Hindlimb muscle (tissue), 1 donor: ENCODE data around the gene UPK2. TPM values are rescaled to one million over a fixed set of nuclear protein-coding genes. Genes with fewer than 3 reads are reported as not detected.
"Not testable (repeated sequence)": the region's sequence is repeated elsewhere in the genome, so short reads cannot be mapped to it uniquely, and the experiment has no call there.

Source experiments
- DNase-seq: peaks from one replicate; pipeline ENCODE4 v3.0.0-alpha.2; 2013
- polyA plus RNA-seq: library from polyadenylated mRNA; unstranded; fragments of 120-200 nt; gene quantifications from one replicate; pipeline ENCODE4 v1.2.1, GENCODE V29; 2013; ENCODE audit not compliant: insufficient read length

Gene UPK2
- polyA plus RNA-seq, 1 donor: 1.2 TPM

- no peak for DNase-seq
These were observed 16.6 kb upstream of the UPK2 start for GRCh38 chr11:118939404-118939915.

- no peak for DNase-seq
These were observed 16.0 kb upstream of the UPK2 start for GRCh38 chr11:118939953-118940598.

GRCh38 chr11:118947091-118947490 is 9.0 kb upstream of the UPK2 start:
- DNase-seq: no peak

DNA sequence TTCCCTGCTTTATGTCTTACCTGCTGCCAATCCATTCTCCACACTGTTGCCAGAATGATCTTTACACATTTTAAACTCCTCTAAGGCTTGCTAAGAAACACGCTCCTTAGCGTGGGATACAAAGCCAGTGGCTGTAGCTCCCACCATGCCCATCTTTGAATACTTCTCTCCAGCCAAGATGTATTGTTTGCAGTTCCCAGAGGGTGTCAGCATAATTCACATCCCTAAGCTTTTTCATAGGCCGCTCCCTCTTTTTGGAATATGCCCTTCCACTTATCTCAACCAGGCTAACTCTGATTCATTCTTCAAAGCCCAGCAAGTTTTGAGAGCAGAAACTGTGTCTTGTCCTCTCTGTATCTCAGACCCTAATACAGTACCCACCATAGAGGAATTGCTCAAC is 8.1 kb upstream of the UPK2 start:
- no peak for DNase-seq

DNA sequence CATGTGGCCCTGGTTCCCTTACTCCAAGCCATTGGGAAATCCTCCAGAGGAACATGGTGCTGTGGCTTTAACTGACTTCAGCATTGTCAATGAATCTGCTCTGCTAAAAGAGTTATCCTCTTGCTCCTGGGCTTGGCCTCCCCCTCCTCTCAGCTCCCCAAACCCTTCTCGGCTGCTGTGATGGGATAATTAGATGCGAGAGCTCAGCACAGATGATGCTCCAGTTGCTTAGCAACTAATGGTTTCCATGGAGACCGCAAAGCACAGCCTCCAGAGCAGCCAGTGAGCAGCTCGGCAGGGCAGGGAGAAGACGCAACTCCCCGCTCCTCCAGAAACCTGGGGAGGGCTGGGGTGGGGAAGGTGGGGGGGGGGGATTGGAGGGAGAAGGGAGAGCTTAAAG is 2.8 kb upstream of the UPK2 start:
- DNase-seq: no peak

- not testable (repeated sequence) for DNase-seq
These were observed 2.1 kb upstream of the UPK2 start for GRCh38 chr11:118953976-118954375.

DNA sequence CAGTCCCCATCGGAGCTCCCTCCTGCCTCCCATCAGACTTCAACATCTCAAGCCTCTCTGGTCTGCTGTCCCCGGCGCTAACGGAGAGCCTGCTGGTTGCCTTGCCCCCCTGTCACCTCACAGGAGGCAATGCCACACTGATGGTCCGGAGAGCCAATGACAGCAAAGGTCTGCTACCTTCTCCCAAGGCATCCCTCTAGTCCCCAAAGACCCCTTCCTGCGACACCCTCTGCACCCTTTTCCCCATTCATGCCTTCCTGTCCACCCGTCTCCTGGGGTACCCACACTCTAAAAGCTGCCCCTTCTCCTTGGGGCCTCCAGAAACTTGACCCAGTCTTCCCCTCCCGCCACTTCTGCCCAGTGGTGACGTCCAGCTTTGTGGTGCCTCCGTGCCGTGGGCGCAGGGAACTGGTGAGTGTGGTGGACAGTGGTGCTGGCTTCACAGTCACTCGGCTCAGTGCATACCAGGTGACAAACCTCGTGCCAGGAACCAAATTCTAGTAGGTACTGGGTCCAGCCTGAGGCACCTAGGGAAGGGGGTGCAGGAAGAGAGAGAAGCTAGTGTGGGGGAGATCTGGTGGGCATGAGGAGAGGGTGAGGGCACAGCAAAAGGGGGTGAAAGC is 860 bp downstream of the UPK2 start:
- DNase-seq: no peak

DNA sequence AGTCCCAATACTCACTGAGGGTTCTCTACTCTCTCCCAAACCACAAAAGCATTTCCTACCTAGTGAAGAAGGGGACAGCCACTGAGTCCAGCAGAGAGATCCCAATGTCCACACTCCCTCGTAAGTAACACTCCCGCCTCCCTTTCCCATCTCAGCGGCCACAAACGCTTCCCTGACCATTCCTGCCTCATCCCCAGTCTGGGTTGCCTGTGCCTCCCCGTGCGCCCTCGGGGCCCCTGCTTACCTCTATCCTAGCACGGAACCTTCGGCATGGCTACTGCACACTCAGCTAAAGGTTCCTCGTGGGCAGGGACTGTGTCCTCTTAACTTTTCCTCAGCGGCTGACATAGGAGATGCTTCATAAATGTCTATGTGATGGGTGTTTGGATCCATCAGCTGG is 1.5 kb downstream of the UPK2 start:
- no peak for DNase-seq

- no peak for DNase-seq
These were observed 1.9 kb downstream of the UPK2 start for GRCh38 chr11:118957968-118958367.

DNA sequence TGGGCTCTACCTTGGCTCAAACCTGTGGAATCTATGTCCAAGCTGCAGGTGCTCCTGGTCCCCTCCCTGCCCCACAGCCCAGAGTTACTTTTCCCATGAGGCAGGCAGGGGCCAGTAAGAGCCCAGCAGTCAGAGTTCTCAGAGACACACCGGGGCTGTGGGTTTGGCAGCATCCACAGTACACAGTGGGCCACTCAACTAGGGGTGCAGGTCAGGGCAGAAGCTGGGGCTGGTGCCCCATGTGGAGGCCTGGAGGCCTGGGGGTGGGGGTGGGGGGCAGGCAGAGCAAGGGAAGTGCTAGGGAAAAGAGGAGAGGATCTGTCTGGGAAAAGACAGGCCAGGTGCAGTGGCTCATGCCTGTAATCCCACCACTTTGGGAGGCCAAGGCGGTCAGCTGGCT is 2.5 kb downstream of the UPK2 start:
- no peak for DNase-seq

GRCh38 chr11:118961189-118961588 is 5.1 kb downstream of the UPK2 start:
- no peak for DNase-seq

DNA sequence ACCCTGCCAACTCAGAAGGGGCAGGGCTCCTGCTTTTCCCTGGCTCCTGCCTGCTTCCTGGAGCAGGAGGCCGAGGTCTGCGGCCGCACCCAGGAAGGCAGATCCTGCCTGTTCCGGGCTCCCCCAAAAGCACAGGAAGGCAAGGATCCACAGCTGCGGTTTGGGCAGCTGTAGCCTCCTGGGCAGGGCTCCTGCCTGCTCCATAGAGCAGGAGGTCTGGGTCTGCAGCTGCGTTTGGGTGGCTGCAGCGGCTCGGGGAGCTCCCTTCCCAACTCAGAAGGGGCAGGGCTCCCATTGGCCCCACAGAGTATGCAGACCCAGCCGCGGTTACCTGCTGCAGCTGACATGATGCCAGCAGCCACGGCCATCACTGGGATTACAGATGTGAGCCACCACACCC is 5.5 kb downstream of the UPK2 start:
- DNase-seq: no peak

DNA sequence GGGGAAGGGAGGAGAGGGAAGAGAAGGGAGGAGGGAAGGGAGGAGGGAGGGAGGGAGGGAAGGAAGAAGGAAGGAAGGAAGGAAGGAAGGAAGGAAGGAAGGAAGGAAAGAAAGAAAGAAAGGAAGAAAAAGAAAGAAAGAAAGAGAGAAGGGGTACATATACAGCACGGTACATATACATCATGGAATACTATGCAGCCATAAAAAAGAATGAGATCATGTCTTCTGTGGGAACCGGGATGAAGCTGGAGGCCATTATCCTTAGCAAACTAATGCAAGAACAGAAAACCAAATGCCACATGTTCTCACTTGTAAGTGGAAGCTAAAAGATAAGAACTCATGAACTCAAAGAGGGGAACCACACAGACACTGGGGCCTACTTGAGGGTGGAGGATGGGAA is 13.4 kb downstream of the UPK2 start:
- DNase-seq: not testable (repeated sequence)

DNA sequence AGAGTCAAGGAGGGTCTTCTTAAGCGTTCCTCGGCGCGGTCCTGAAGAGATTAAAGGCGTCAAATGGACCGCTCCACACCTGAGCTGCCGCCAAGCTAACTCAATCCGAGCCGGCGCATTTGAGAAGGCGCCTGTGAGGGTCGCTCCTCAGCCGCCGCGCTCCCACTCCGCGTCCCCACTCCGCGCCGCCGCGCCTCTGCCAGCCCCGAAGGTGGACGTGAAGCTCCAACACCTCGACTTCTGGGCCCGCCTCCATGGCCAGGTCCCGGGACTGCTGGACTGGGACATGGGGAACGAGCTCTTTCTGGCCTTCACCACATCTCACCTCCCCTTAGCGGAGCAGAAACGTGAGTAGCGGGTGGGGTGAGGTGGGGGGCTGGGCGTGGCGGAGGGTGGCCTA is 15.5 kb downstream of the UPK2 start, which contains the start of gene FOXR1:
TSS of gene FOXR1 (plus strand) at position 116 of the 400 bp plus-strand sequence. CDS start at position 287, 171 bp downstream.
- no peak for DNase-seq

- DNase-seq: no peak
These were observed 17.9 kb downstream of the UPK2 start for GRCh38 chr11:118973985-118974384.

DNA sequence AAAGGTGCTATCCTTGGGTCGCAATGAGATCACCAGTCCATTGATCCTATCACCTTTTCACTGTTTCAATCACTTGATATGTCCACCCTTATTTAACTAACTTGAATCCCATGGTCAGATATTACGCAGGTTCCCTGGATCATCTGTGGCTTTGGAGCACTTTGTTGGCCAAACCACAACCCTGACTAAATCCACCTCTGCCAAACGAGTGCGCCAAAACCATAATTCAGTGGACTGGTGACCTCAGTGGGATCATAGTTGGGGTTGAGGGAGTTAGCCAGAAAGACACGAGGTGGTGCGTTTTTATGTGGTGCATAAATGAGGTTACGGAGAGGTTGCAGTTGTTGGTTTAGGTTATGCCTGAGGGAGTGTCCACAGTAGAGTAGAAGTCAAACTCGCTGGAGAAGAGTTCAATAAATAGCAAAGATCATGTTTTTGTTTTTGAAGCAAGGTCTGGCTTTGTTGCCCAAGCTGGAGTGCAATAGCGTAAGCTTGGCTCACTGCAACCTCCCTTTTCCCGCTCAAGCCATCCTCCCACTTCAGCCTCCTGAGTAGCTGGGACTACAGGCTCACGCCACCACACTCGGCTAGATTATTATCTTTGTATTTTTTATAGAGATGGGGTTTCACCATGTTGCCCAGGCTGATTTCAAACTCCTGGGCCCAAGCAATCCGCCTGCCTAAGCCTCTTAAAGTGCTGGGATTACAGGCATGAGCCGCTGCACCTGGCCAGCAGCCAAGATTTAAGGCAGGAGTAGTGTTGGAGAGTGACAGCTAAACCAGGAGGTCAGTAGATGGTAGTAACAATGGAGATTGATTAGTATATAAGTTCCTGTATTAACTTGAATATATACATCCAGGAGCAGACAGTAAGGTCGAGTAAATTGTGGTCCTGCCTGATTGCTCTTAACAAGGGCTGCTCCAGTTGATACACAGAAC is 19.9 kb downstream of the UPK2 start:
- no peak for DNase-seq

GRCh38 chr11:118979434-118979833 is 23.3 kb downstream of the UPK2 start:
- DNase-seq: no peak

- no peak for DNase-seq
These were observed 24.2 kb downstream of the UPK2 start for GRCh38 chr11:118980191-118980881.

GRCh38 chr11:118984337-118984736 is 28.2 kb downstream of the UPK2 start:
- DNase-seq: not testable (repeated sequence)

DNA sequence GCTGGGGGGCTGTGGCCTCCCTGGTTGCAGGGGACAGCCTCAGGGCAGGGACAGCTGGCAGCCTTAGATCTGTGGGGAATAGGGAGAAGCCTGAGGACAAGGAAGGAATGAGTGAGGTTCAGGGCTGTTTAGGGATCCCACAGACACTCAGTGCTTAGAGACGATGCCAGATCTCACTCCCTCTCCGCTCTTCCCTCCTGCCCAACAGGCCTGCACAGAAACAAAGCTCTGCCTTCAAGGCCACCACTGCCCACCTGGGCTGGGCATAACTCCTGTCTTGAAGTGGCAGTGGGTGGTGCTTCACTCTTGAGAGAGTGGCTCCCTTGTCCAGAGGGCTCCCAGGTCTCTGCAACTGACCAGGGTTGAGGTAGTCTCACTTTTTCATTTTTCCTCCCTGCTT is 28.7 kb downstream of the UPK2 start:
- no peak for DNase-seq

- DNase-seq: no peak
These were observed 32.2 kb downstream of the UPK2 start for GRCh38 chr11:118988280-118988679.

GRCh38 chr11:118991486-118992038 is 35.5 kb downstream of the UPK2 start:
- not testable (repeated sequence) for DNase-seq
